ENCODE results near the gene NRP2. TPM values are rescaled to one million over a fixed set of nuclear protein-coding genes. Genes with fewer than 3 reads are reported as not detected.

The NRP2 gene
- total and polyA plus RNA-seq, 10 donors, result 3.1 to 49.9 (median 26.2) TPM

DNA sequence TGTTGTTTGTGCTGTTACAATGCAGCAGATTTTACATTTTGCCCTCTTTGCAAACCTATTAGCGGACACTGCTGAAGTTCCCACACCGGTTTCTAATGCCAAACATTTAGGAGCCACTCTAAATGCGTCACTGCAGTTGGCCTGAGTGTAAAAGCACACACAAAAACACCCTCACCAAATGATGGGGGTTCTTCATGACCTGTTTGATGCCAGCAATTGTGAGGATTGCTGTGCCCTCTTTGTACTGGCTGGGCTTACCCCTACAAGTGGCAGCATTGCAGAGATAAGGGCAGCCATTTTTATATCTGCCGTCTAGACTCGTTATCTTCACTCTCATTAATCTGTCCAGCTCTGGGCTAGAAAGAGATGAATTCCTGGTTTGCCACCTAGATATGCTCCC lies 85.3 kb downstream of the NRP2 start:
- H3K36me3 ChIP-seq, result peaks cover 0 to 18% (median 3%) of the 10 kb centered on the region in 6 donors
- no peak for DNase-seq
- no peak overlapping the region for H3K27ac ChIP-seq
- peaks cover 0 to 21% (median 5%) of the 10 kb centered on the region in 6 donors for H3K4me1 ChIP-seq
- TF ChIP-seq POLR2AphosphoS5 (IDR thresholded peaks at IDR 0.05) (no peak), POLR2A (IDR thresholded peaks at IDR 0.05) (no peak), CTCF (IDR thresholded peaks at IDR 0.05 in 8 of 11, conservative IDR thresholded peaks at IDR 0.05 in 3 of 11) (no peak)
- intact Hi-C loops (cut with DNase I; ENCODE audit: low total_unique reads), result no loop called here
- 92 to 99% (median 95%) methylated on average over 5 of the region's 5 CpGs for WGBS, 5 donors
- no peaks in the 10 kb centered on the region for H3K9me3 ChIP-seq
- H3K4me3 ChIP-seq, result no peak overlapping the region
- peaks cover 0 to 29% (median 0%) of the 10 kb centered on the region in 7 donors for H3K27me3 ChIP-seq (replicated peaks in 1 of 7)

- DNase-seq, result no peak
- no peak for TF ChIP-seq POLR2AphosphoS5 (IDR thresholded peaks at IDR 0.05)
- TF ChIP-seq CTCF (IDR thresholded peaks at IDR 0.05 in 8 of 11, conservative IDR thresholded peaks at IDR 0.05 in 3 of 11), result no peak
- TF ChIP-seq POLR2A (IDR thresholded peaks at IDR 0.05), result no peak
- H3K4me3 ChIP-seq, result no peak overlapping the region
- peaks cover 0 to 18% (median 3%) of the 10 kb centered on the region in 6 donors for H3K36me3 ChIP-seq
- no peaks in the 10 kb centered on the region for H3K9me3 ChIP-seq
- 86 to 92% (median 90%) methylated on average over 7 of the region's 7 CpGs for WGBS, 5 donors
- no peak overlapping the region for H3K27ac ChIP-seq
- intact Hi-C loops (cut with DNase I; ENCODE audit: low total_unique reads), result no loop called here
- peaks cover 0 to 28% (median 0%) of the 10 kb centered on the region in 7 donors for H3K27me3 ChIP-seq (replicated peaks in 1 of 7)
- H3K4me1 ChIP-seq, result peaks cover 0 to 21% (median 5%) of the 10 kb centered on the region in 6 donors
Measured at GRCh38 chr2:205768341-205768740, 86.0 kb downstream of the NRP2 start.

DNA sequence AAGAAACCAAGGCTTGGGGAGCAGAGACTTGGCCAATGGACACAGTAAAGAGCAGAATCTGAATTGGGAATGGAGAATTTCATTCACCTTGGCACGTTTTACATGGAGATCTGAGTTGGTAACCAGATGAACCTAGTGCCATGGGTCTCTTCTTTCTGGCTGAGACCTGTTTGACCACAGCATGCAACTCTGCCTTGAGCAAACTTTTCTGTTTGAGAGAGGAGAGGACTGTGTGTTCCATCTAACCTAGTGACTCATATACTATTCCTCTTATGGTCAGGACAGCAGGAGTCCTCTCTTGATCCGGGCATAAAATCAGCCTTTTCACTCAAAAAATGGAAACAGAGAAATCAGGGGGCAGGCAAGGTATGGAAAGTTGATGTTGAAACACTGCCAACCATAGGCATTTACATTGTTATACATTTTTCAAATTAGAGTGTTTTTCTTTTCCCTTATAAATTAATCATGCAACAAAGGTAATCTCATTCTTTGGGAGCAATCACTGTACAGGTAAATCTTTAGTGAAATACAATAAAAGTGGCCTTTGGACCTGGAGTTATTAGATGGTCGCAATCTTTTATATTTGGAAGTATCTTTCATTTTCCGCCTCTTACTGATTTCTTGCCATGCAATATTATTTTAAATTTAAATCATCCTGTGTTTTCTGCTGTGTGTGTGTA lies 86.7 kb downstream of the NRP2 start:
- DNase-seq, result no peak
- TF ChIP-seq CTCF (IDR thresholded peaks at IDR 0.05 in 8 of 11, conservative IDR thresholded peaks at IDR 0.05 in 3 of 11), result no peak
- no peak for TF ChIP-seq POLR2A (IDR thresholded peaks at IDR 0.05)
- TF ChIP-seq POLR2AphosphoS5 (IDR thresholded peaks at IDR 0.05), result no peak
- H3K27ac ChIP-seq, result no peak overlapping the region
- no peaks in the 10 kb centered on the region for H3K9me3 ChIP-seq
- WGBS, 5 donors, result 64 to 97% (median 71%) methylated on average over 4 of the region's 4 CpGs
- H3K27me3 ChIP-seq (replicated peaks in 1 of 7), result peaks cover 0 to 21% (median 0%) of the 10 kb centered on the region in 7 donors
- peaks cover 0 to 14% (median 3%) of the 10 kb centered on the region in 6 donors for H3K36me3 ChIP-seq
- peaks cover 0 to 15% (median 2%) of the 10 kb centered on the region in 6 donors for H3K4me1 ChIP-seq
- H3K4me3 ChIP-seq, result no peak overlapping the region
- intact Hi-C loops (cut with DNase I; ENCODE audit: low total_unique reads), result no loop called here

- 37 to 42% (median 37%) methylated on average over 3 of the region's 3 CpGs for WGBS, 5 donors
- no peak for DNase-seq
- no peak for TF ChIP-seq CTCF (IDR thresholded peaks at IDR 0.05 in 8 of 11, conservative IDR thresholded peaks at IDR 0.05 in 3 of 11)
- no peak for TF ChIP-seq POLR2A (IDR thresholded peaks at IDR 0.05)
- no peak for TF ChIP-seq POLR2AphosphoS5 (IDR thresholded peaks at IDR 0.05)
- peaks cover 0 to 14% (median 3%) of the 10 kb centered on the region in 6 donors for H3K36me3 ChIP-seq
- H3K27ac ChIP-seq, result no peak overlapping the region
- intact Hi-C loops (cut with DNase I; ENCODE audit: low total_unique reads), result no loop called here
- no peaks in the 10 kb centered on the region for H3K9me3 ChIP-seq
- H3K4me3 ChIP-seq, result no peak overlapping the region
- H3K27me3 ChIP-seq (replicated peaks in 1 of 7), result peaks cover 0 to 16% (median 0%) of the 10 kb centered on the region in 7 donors
- H3K4me1 ChIP-seq, result peaks cover 0 to 10% (median 0%) of the 10 kb centered on the region in 6 donors
Measured at GRCh38 chr2:205769495-205769850, 87.2 kb downstream of the NRP2 start.
